CD4-positive, CD25-positive, alpha-beta regulatory T cell (primary cell): Measurements from ENCODE around the gene PADI1. TPM values are rescaled to one million over a fixed set of nuclear protein-coding genes. Genes with fewer than 3 reads are reported as not detected.
"Not testable (repeated sequence)": the region's sequence is repeated elsewhere in the genome, so short reads cannot be mapped to it uniquely, and the experiment has no call there.

Experiments
- ATAC-seq, 2 donors: fragments of 150-1000 bp; cut with Tn5 transposase; one replicate each; pipeline ENCODE4 v1.10.0; 2021; ENCODE audit warnings: low read depth in 2 of 2, moderate number of reproducible peaks in 2 of 2, moderate library complexity in 1 of 2
- DNase-seq, 3 donors: peaks; one replicate each; pipeline versions ENCODE4 v3.0.0 to v3.0.0-alpha.2; 2012 to 2022; ENCODE audit warnings: mixed read lengths in 1 of 3
- H3K27ac ChIP-seq: one replicate; pipeline ENCODE4 v1.7.0; 2013; ENCODE audit warnings: mild to moderate bottlenecking, low read length; ENCODE audit not compliant: insufficient read depth, poor library complexity, severe bottlenecking
- H3K27me3 ChIP-seq: one replicate; pipeline ENCODE4 v1.7.0; 2013; ENCODE audit warnings: low read length; ENCODE audit not compliant: control insufficient read depth, insufficient read depth
- H3K36me3 ChIP-seq: one replicate; pipeline ENCODE4 v1.7.0; 2013; ENCODE audit warnings: mild to moderate bottlenecking, low read length, moderate library complexity; ENCODE audit not compliant: control insufficient read depth, insufficient read depth
- H3K4me1 ChIP-seq: 2 replicates; pipeline ENCODE4 v1.7.0; 2013; ENCODE audit warnings: mild to moderate bottlenecking, low read length; ENCODE audit not compliant: insufficient read depth, control insufficient read depth, poor library complexity, severe bottlenecking
- H3K4me3 ChIP-seq: one replicate; pipeline ENCODE4 v1.7.0; 2013; ENCODE audit warnings: low read depth, mild to moderate bottlenecking, low read length, moderate library complexity
- H3K9me3 ChIP-seq, 2 experiments: 1 replicate in 1 of 2; 2 replicates in 1 of 2; pipeline ENCODE4 v1.7.0; 2013; ENCODE audit warnings: low read length in 2 of 2, mild to moderate bottlenecking in 1 of 2, moderate library complexity in 1 of 2; ENCODE audit not compliant: control insufficient read depth in 2 of 2
- H3K27ac Mint-ChIP-seq, 3 donors: one replicate each; pipeline ENCODE4 v1.8.0; 2020 to 2022; ENCODE audit warnings: mild to moderate bottlenecking in 3 of 3, mixed read lengths in 3 of 3, moderate library complexity in 2 of 3
- H3K27me3 Mint-ChIP-seq: one replicate; pipeline ENCODE4 v1.8.0; 2022; ENCODE audit warnings: mild to moderate bottlenecking, mixed read lengths
- H3K36me3 Mint-ChIP-seq: one replicate; pipeline ENCODE4 v1.8.0; 2020; ENCODE audit warnings: mixed read lengths
- H3K4me1 Mint-ChIP-seq, 4 donors: one replicate each; pipeline ENCODE4 v1.8.0; 2020 to 2022; ENCODE audit warnings: mixed read lengths in 4 of 4, mild to moderate bottlenecking in 1 of 4
- H3K4me3 Mint-ChIP-seq, 4 donors: one replicate each; pipeline ENCODE4 v1.8.0; 2020 to 2022; ENCODE audit warnings: mild to moderate bottlenecking in 4 of 4, mixed read lengths in 4 of 4, moderate library complexity in 3 of 4
- H3K9me3 Mint-ChIP-seq, 7 donors: one replicate each; pipeline ENCODE4 v1.8.0; 2020 to 2022; ENCODE audit warnings: mixed read lengths in 7 of 7, mild to moderate bottlenecking in 3 of 7, moderate library complexity in 2 of 7
- polyA plus RNA-seq, 4 donors: library from polyadenylated mRNA; unstranded; fragments of 300-500 nt; fragmentation: Illumina TruSeq; gene quantifications; one replicate each; pipeline ENCODE4 v1.2.3, GENCODE V29; 2021
- total RNA-seq: library from RNA; stranded (reverse); gene quantifications from one replicate; pipeline ENCODE4 v1.2.3, GENCODE V29; 2022

PADI1 gene
- total and polyA plus RNA-seq, 5 donors from 2014 or later, result not detected

DNA sequence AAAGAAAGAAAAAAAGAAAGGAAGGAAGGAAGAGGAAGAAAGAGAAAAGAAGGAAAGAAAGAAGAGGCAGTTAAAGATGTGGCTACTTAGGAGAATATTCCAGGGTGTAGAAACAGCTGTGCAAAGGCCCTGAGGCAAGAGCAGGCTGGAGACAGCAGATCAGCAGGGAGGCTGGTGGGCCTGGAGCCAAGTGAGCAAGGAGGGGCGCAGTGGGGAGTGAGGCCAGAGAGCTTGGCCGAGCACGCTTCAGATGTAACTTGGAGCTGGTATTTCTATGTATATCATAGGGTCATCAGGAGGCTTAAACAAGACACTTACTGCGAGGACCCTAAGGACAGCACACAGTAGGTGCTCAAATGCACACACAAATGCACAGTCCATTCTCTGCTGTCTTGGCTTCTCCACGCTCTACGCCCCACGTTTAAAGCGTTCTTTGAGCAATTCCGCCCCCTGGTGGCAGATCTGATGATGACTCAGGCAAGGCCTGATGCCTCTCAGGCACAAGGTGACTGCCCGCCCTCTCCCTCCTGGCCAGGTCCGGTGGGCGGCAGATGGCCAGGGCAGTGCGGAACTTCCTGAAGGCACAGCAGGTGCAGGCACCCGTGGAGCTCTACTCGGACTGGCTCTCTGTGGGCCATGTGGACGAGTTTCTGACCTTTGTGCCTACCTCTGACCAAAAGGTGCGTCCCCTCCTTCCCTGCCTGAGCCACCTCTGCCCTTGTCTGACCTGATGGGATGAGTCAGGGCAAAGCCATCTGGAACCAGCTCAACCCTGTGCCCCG lies 32.0 kb downstream of the PADI1 start:
- Mint-ChIP-seq H3K4me3 (no peak overlapping the region), H3K9me3 (no peaks in the 10 kb centered on the region), H3K27ac (peak overlapping the region in 1 of 3 donors; percentile 77), H3K36me3 (no peaks in the 10 kb centered on the region), H3K4me1 (peaks cover 0 to 5% (median under 1%) of the 10 kb centered on the region in 4 donors), H3K27me3 (no peaks in the 10 kb centered on the region)
- Histone ChIP-seq H3K9me3 (no peaks in the 10 kb centered on the region), H3K4me3 (no peak overlapping the region), H3K27ac (no peak overlapping the region), H3K27me3 (no peaks in the 10 kb centered on the region), H3K4me1 (no peaks in the 10 kb centered on the region), H3K36me3 (no peaks in the 10 kb centered on the region)
- DNase-seq (peak; percentile 60 to 74 (median 72)), ATAC-seq (peak; percentile 58 to 69)

DNA sequence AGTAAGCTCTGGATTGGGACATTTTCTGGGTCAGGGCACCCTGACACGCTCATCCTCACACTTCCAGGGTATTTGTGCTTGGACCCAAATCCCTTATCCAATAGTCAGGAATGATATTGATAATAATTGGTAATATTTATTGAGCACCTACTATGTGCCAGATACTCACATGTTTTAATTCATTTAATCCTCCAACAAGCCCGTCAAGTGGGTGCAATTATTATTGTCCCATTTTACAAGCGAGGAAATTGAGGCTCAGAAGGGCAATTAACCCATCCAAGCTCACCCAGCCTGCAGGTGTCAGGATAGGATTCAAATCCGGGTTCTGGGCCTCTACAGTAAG lies 32.6 kb downstream of the PADI1 start:
- Mint-ChIP-seq H3K27me3 (no peaks in the 10 kb centered on the region), H3K9me3 (no peaks in the 10 kb centered on the region), H3K4me3 (no peak overlapping the region), H3K36me3 (no peaks in the 10 kb centered on the region), H3K27ac (peak overlapping the region in 1 of 3 donors; percentile 77), H3K4me1 (peaks cover 0 to 5% (median under 1%) of the 10 kb centered on the region in 4 donors)
- Histone ChIP-seq H3K27ac (no peak overlapping the region), H3K36me3 (no peaks in the 10 kb centered on the region), H3K27me3 (no peaks in the 10 kb centered on the region), H3K4me1 (no peaks in the 10 kb centered on the region), H3K9me3 (no peaks in the 10 kb centered on the region), H3K4me3 (no peak overlapping the region)
- ATAC-seq, result no peak
- no peak for DNase-seq

GRCh38 chr1:17239420-17239819 lies 34.5 kb downstream of the PADI1 start:
- no peaks in the 10 kb centered on the region for H3K9me3 ChIP-seq
- H3K27me3 ChIP-seq, result no peaks in the 10 kb centered on the region
- no peak for ATAC-seq
- no peak overlapping the region for H3K4me3 Mint-ChIP-seq
- no peaks in the 10 kb centered on the region for H3K27me3 Mint-ChIP-seq
- no peak overlapping the region for H3K4me3 ChIP-seq
- H3K27ac Mint-ChIP-seq, result no peak overlapping the region
- no peaks in the 10 kb centered on the region for H3K36me3 ChIP-seq
- H3K4me1 Mint-ChIP-seq, result peaks cover 0 to 5% (median under 1%) of the 10 kb centered on the region in 4 donors
- H3K9me3 Mint-ChIP-seq, result no peaks in the 10 kb centered on the region
- H3K4me1 ChIP-seq, result no peaks in the 10 kb centered on the region
- DNase-seq, result peak in 1 of 3 donors; percentile 44
- no peak overlapping the region for H3K27ac ChIP-seq
- no peaks in the 10 kb centered on the region for H3K36me3 Mint-ChIP-seq

DNA sequence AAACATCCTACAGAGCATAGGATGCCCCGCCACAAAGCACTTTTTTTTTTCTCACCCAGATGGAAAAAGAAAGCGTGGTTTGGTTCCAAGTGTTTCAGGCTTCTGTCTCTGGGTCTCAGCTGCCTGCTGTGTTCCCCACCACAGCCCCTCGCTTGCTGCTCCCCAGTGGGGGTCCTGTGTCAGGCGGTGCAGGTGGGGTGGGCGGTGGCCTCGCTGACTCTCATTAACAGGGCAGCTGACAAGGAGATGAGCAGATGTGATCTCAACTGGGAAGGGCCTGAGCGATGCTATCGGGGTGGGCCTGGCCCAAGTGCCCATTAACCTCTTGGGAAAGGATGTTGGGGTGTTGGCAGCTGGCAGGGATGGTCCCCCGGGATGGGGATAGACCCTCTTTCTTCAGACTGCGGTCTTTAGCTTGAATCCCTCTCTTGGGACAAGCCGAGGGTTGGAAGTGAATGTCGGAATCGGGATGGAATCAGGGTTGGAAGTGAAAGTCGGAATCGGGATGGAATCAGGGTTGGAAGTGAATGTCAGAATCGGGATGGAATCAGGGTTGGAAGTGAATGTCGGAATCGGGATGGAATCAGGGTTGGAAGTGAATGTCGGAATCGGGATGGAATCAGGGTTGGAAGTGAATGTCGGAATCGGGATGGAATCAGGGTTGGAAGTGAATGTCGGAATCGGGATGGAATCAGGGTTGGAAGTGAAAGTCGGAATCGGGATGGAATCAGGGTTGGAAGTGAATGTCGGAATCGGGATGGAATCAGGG lies 36.3 kb downstream of the PADI1 start:
- not testable (repeated sequence) for H3K4me1 ChIP-seq, H3K36me3 ChIP-seq, H3K9me3 Mint-ChIP-seq, H3K4me1 Mint-ChIP-seq, ATAC-seq, H3K27me3 ChIP-seq, H3K27ac ChIP-seq, H3K9me3 ChIP-seq, H3K36me3 Mint-ChIP-seq, H3K4me3 Mint-ChIP-seq, H3K27me3 Mint-ChIP-seq, H3K27ac Mint-ChIP-seq, H3K4me3 ChIP-seq
- DNase-seq, result peak in 1 of 3 donors; percentile 5

DNA sequence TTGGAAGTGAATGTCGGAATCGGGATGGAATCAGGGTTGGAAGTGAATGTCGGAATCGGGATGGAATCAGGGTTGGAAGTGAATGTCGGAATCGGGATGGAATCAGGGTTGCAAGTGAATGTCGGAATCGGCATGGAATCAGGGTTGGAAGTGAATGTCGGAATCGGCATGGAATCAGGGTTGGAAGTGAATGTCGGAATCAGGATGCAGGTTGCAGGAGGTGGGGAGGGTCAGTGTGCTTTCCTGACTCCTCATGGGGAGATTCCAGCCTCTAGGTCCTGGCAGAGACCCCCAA lies 36.8 kb downstream of the PADI1 start:
- ATAC-seq, DNase-seq, H3K9me3 Mint-ChIP-seq, H3K4me1 Mint-ChIP-seq, H3K27me3 ChIP-seq, H3K27ac ChIP-seq, H3K27me3 Mint-ChIP-seq, H3K36me3 ChIP-seq, H3K4me1 ChIP-seq, H3K36me3 Mint-ChIP-seq, H3K27ac Mint-ChIP-seq, H3K4me3 ChIP-seq, H3K4me3 Mint-ChIP-seq, H3K9me3 ChIP-seq: not testable (repeated sequence)

DNA sequence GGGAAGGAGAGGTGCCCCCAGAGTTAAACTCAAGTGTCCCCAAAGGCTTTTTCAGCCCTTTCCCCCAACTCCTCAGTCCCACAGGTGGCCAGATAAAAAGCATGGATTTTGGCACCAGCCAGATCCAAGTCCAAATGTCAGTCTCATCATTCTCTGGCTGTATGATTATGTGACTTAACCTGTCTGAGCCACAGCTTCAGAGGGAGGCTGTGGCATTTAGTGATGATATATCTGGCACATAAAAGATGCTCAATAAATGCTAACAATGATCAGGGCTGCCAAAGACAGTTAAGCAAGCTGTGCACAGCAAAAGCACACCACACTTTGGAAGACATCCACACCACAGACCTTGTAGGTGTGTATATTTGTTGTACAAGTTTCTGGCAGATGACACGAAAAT lies 38.3 kb downstream of the PADI1 start:
- Histone ChIP-seq H3K4me1 (no peaks in the 10 kb centered on the region), H3K4me3 (no peak overlapping the region), H3K27ac (no peak overlapping the region), H3K9me3 (no peaks in the 10 kb centered on the region), H3K27me3 (no peaks in the 10 kb centered on the region), H3K36me3 (no peaks in the 10 kb centered on the region)
- Mint-ChIP-seq H3K4me3 (no peak overlapping the region), H3K27ac (no peak overlapping the region), H3K27me3 (no peaks in the 10 kb centered on the region), H3K9me3 (no peaks in the 10 kb centered on the region), H3K36me3 (no peaks in the 10 kb centered on the region), H3K4me1 (peaks cover 0 to 1% (median 0%) of the 10 kb centered on the region in 4 donors)
- DNase-seq, result no peak
- ATAC-seq, result no peak

DNA sequence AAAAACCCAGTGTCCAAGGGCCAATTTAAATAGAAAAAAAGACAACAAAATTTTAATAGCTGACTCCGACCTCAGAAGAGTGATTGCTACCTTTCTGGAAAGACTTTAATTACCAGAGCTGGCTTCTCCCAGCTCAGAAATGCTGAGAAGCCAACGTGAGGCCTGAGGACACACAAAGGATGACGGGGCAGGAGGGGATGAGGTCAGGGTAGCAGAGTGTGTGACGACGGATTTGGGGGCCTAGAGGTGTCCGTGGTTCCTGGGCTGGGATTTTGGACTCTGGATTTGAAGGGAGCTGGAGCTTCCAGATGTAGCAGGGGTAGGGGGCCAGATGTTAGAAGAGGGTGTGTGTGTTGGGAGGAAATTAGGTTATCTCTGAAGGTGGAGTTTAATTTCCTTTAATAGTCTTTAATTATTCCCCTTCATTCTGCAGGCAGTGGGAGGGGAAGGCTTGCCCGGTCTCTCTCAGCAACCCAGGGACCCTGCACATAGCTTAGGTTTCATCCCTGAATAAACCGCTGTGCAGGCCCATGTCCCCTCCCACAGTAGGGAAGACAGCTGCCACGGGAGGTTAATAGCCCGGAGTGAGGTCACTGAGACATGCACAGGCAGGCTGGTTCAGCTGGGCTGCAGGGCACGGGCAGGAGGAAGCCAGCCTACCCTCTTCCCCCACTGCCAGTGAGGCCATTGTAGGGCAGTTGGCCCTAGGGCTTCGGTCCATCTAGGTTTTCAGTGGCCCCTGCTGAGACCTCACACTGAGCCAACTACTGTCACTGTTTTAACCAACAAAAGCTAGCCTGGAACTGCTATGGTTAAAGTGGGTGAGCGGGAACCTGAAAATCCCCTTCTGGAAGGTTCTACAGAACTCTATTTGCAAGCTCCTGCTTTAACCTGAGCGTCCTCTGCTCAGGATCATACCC lies 40.2 kb downstream of the PADI1 start:
- Mint-ChIP-seq H3K4me1 (peaks cover 0 to 1% (median 0%) of the 10 kb centered on the region in 4 donors), H3K9me3 (no peaks in the 10 kb centered on the region), H3K27ac (no peak overlapping the region), H3K36me3 (no peaks in the 10 kb centered on the region), H3K4me3 (no peak overlapping the region), H3K27me3 (no peaks in the 10 kb centered on the region)
- Histone ChIP-seq H3K27ac (no peak overlapping the region), H3K4me1 (no peaks in the 10 kb centered on the region), H3K4me3 (no peak overlapping the region), H3K27me3 (no peaks in the 10 kb centered on the region), H3K36me3 (no peaks in the 10 kb centered on the region), H3K9me3 (no peaks in the 10 kb centered on the region)
- no peak for DNase-seq
- ATAC-seq, result no peak
